Measurements from ENCODE around the gene PGLYRP2.

The PGLYRP2 gene

DNA sequence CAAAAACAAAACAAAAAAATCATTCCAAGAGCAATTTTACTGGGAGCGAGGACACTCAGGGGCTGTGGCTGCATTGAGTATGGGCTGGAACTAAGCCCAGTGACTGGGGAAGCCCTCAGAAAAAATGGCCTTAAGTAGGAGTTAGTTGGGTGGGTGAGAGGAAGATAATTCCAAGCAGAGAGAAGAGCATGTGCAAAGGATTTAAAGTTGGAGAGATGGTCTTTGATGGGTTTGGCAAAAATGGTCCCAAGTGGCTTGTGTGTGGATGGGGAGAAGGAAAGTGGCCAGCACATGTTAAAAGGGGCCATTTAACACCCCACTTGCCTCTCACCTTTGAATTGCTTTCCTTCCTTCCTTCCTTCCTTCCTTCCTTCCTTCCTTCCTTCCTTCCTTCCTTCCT lies 22.3 kb upstream of the PGLYRP2 start:
- no peak for TF ChIP-seq EZH2 (IDR thresholded peaks at IDR 0.05; ENCODE audit: borderline replicate concordance, low read depth, low read length, severe bottlenecking)
- TF ChIP-seq, protein P1, sequence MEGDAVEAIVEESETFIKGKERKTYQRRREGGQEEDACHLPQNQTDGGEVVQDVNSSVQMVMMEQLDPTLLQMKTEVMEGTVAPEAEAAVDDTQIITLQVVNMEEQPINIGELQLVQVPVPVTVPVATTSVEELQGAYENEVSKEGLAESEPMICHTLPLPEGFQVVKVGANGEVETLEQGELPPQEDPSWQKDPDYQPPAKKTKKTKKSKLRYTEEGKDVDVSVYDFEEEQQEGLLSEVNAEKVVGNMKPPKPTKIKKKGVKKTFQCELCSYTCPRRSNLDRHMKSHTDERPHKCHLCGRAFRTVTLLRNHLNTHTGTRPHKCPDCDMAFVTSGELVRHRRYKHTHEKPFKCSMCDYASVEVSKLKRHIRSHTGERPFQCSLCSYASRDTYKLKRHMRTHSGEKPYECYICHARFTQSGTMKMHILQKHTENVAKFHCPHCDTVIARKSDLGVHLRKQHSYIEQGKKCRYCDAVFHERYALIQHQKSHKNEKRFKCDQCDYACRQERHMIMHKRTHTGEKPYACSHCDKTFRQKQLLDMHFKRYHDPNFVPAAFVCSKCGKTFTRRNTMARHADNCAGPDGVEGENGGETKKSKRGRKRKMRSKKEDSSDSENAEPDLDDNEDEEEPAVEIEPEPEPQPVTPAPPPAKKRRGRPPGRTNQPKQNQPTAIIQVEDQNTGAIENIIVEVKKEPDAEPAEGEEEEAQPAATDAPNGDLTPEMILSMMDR (IDR thresholded peaks at IDR 0.05; ENCODE audit: borderline replicate concordance, extremely low read depth, low read length, poor library complexity, severe bottlenecking) = no peak
- ATAC-seq (ENCODE audit: insufficient read depth, low read depth) (no peak), DNase-seq (no peak)
- no peaks in the 10 kb centered on the region for H3K27me3 ChIP-seq (ENCODE audit: insufficient read depth, low read length, poor library complexity)
- no peak overlapping the region for H2AFZ ChIP-seq (ENCODE audit: low read depth, low read length)
- no peaks in the 10 kb centered on the region for H3K4me1 ChIP-seq (ENCODE audit: insufficient read depth, low read length)
- H3K79me2 ChIP-seq (ENCODE audit: insufficient read depth, low read length) = no peaks in the 10 kb centered on the region
- H3K4me2 ChIP-seq (ENCODE audit: insufficient read depth, low read length) = no peak overlapping the region
- H3K4me3 ChIP-seq (ENCODE audit: low read depth in 1 of 2, low read length in 2 of 2) = no peak overlapping the region
- H4K20me1 ChIP-seq (ENCODE audit: insufficient read depth, low read length) = no peaks in the 10 kb centered on the region
- no peaks in the 10 kb centered on the region for H3K9me3 ChIP-seq (ENCODE audit: insufficient read depth, low read length, severe bottlenecking)
- no peak overlapping the region for H3K9ac ChIP-seq (ENCODE audit: low read depth, low read length)
- H3K27ac ChIP-seq (ENCODE audit: low read length) = no peak overlapping the region
- no peaks in the 10 kb centered on the region for H3K36me3 ChIP-seq (ENCODE audit: insufficient read depth, low read length)

GRCh38 chr19:15498910-15499309 lies 19.6 kb upstream of the PGLYRP2 start:
- 0 out of 3 replicates have a peak, but pooled peaks have one; percentile 31 for ATAC-seq (ENCODE audit: insufficient read depth, low read depth)
- H3K4me3 ChIP-seq (ENCODE audit: low read depth in 1 of 2, low read length in 2 of 2) = no peak overlapping the region
- no peak for TF ChIP-seq EZH2 (IDR thresholded peaks at IDR 0.05; ENCODE audit: borderline replicate concordance, low read depth, low read length, severe bottlenecking)
- TF ChIP-seq, protein P1 (IDR thresholded peaks at IDR 0.05; ENCODE audit: borderline replicate concordance, extremely low read depth, low read length, poor library complexity, severe bottlenecking) = no peak

DNA sequence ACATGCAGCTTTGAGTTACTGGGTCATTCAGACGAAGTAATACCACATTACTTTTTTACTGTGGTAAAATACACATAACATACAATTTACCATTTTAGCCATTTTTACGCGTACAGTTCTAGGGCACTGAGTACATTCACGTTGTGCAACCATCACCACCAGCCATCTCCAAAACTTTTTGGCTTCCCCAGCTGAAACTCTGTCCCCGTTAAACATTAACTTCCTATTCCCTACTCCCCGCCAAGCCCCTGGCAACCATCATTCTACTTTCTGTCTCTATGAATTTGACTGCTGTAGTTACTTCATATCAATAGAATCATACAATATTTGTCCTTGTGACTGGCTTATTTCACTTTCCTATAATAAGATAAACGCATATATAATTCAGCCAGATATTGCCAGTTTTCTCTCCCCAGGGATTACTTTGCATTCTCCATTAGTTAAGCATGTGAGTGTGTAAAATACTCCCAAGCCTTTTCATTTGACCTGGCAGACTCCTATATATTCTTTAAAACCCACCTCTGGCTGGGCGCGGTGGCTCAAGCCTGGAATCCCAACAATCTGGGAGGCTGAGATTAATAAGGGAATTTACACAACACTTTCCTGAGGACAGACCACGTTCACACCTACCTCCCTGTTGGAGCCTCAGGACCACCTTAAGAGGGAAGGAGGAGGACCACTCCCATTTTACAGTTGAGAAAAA lies 19.0 kb upstream of the PGLYRP2 start:
- DNase-seq = no peak
- no peak for TF ChIP-seq EZH2 (IDR thresholded peaks at IDR 0.05; ENCODE audit: borderline replicate concordance, low read depth, low read length, severe bottlenecking)
- TF ChIP-seq, protein P1 (IDR thresholded peaks at IDR 0.05; ENCODE audit: borderline replicate concordance, extremely low read depth, low read length, poor library complexity, severe bottlenecking) = no peak
- no peak overlapping the region for H2AFZ ChIP-seq (ENCODE audit: low read depth, low read length)
- no peak for ATAC-seq (ENCODE audit: insufficient read depth, low read depth)
- no peaks in the 10 kb centered on the region for H3K4me1 ChIP-seq (ENCODE audit: insufficient read depth, low read length)
- no peaks in the 10 kb centered on the region for H3K27me3 ChIP-seq (ENCODE audit: insufficient read depth, low read length, poor library complexity)
- H3K9me3 ChIP-seq (ENCODE audit: insufficient read depth, low read length, severe bottlenecking) = no peaks in the 10 kb centered on the region
- no peaks in the 10 kb centered on the region for H3K36me3 ChIP-seq (ENCODE audit: insufficient read depth, low read length)
- no peaks in the 10 kb centered on the region for H4K20me1 ChIP-seq (ENCODE audit: insufficient read depth, low read length)
- H3K4me3 ChIP-seq (ENCODE audit: low read depth in 1 of 2, low read length in 2 of 2) = no peak overlapping the region
- H3K4me2 ChIP-seq (ENCODE audit: insufficient read depth, low read length) = no peak overlapping the region
- no peak overlapping the region for H3K27ac ChIP-seq (ENCODE audit: low read length)
- H3K79me2 ChIP-seq (ENCODE audit: insufficient read depth, low read length) = no peaks in the 10 kb centered on the region
- H3K9ac ChIP-seq (ENCODE audit: low read depth, low read length) = no peak overlapping the region

More at GRCh38 chr19:15498910-15499309, 19.6 kb upstream of the PGLYRP2 start:
- DNase-seq = no peak
- H3K27me3 ChIP-seq (ENCODE audit: insufficient read depth, low read length, poor library complexity) = no peaks in the 10 kb centered on the region
- no peaks in the 10 kb centered on the region for H3K9me3 ChIP-seq (ENCODE audit: insufficient read depth, low read length, severe bottlenecking)
- H3K4me2 ChIP-seq (ENCODE audit: insufficient read depth, low read length) = no peak overlapping the region
- H3K36me3 ChIP-seq (ENCODE audit: insufficient read depth, low read length) = no peaks in the 10 kb centered on the region
- no peaks in the 10 kb centered on the region for H3K79me2 ChIP-seq (ENCODE audit: insufficient read depth, low read length)
- no peaks in the 10 kb centered on the region for H3K4me1 ChIP-seq (ENCODE audit: insufficient read depth, low read length)
- no peak overlapping the region for H2AFZ ChIP-seq (ENCODE audit: low read depth, low read length)
- H4K20me1 ChIP-seq (ENCODE audit: insufficient read depth, low read length) = no peaks in the 10 kb centered on the region
- H3K27ac ChIP-seq (ENCODE audit: low read length) = no peak overlapping the region
- H3K9ac ChIP-seq (ENCODE audit: low read depth, low read length) = no peak overlapping the region
